Neural crest cell (in vitro differentiated cells): Measurements from ENCODE around the gene SOAT2. TPM values are rescaled to one million over a fixed set of nuclear protein-coding genes. Genes with fewer than 3 reads are reported as not detected.

ENCODE experiments used
- DNase-seq: peaks from one replicate; pipeline ENCODE4 v3.0.0; 2021; ENCODE audit warnings: low read depth, mixed read lengths, low spot score
- H3K27ac Mint-ChIP-seq: one replicate; pipeline ENCODE4 v1.8.0; 2021; ENCODE audit warnings: mild to moderate bottlenecking, mixed read lengths; ENCODE audit not compliant: unreplicated experiment
- H3K27me3 Mint-ChIP-seq: 2 replicates; pipeline ENCODE4 v1.8.0; 2021; ENCODE audit warnings: low read depth, mild to moderate bottlenecking, mixed read lengths
- H3K36me3 Mint-ChIP-seq: 2 replicates; pipeline ENCODE4 v1.8.0; 2021; ENCODE audit warnings: low read depth, mild to moderate bottlenecking, mixed read lengths
- H3K4me1 Mint-ChIP-seq: 2 replicates; pipeline ENCODE4 v1.8.0; 2021; ENCODE audit warnings: mixed read lengths
- H3K4me3 Mint-ChIP-seq: one replicate; pipeline ENCODE4 v1.8.0; 2021; ENCODE audit warnings: mild to moderate bottlenecking, mixed read lengths
- H3K9me3 Mint-ChIP-seq: 2 replicates; pipeline ENCODE4 v1.8.0; 2021; ENCODE audit warnings: mixed read lengths
- total RNA-seq: library from RNA; stranded (reverse); gene quantifications from 2 replicates; pipeline ENCODE4 v1.2.1, GENCODE V29; 2021
- TF ChIP-seq, protein P1 (sequence below): fragments of 200-600 bp; sonication (generic); conservative IDR thresholded peaks from 2 replicates; pipeline ENCODE4 v1.5.0; 2021; ENCODE audit warnings: antibody characterized with exemption, mild to moderate bottlenecking

SOAT2 gene
- total RNA-seq, 1 donor from 2014 or later: not detected

DNA sequence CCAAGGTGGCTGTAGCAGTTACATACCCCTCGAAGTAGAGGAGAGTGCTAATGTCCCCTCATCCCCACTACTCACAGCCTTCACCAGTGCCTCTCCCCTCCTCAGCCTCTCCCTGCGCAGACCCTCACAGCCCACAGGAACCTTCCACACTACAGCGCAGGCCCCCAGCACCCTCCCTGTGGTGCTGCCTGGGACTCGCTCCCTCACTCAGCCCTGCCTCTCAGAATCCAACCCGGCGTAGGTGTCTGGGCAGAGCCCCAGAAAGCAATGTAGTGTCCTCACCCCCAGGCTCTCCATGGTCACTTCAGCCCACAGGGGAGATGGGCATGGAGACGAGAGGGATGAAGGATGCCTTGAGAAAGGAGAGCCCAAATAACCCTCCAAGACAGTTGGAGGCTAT is 66.4 kb downstream of the SOAT2 start:
- TF ChIP-seq, protein P1, sequence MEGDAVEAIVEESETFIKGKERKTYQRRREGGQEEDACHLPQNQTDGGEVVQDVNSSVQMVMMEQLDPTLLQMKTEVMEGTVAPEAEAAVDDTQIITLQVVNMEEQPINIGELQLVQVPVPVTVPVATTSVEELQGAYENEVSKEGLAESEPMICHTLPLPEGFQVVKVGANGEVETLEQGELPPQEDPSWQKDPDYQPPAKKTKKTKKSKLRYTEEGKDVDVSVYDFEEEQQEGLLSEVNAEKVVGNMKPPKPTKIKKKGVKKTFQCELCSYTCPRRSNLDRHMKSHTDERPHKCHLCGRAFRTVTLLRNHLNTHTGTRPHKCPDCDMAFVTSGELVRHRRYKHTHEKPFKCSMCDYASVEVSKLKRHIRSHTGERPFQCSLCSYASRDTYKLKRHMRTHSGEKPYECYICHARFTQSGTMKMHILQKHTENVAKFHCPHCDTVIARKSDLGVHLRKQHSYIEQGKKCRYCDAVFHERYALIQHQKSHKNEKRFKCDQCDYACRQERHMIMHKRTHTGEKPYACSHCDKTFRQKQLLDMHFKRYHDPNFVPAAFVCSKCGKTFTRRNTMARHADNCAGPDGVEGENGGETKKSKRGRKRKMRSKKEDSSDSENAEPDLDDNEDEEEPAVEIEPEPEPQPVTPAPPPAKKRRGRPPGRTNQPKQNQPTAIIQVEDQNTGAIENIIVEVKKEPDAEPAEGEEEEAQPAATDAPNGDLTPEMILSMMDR: no peak
- H3K36me3 Mint-ChIP-seq: no peaks in the 10 kb centered on the region
- no peak overlapping the region for H3K4me3 Mint-ChIP-seq
- H3K27ac Mint-ChIP-seq: no peak overlapping the region
- H3K4me1 Mint-ChIP-seq: no peaks in the 10 kb centered on the region
- H3K27me3 Mint-ChIP-seq: no peaks in the 10 kb centered on the region
- DNase-seq: no peak
- no peaks in the 10 kb centered on the region for H3K9me3 Mint-ChIP-seq

DNA sequence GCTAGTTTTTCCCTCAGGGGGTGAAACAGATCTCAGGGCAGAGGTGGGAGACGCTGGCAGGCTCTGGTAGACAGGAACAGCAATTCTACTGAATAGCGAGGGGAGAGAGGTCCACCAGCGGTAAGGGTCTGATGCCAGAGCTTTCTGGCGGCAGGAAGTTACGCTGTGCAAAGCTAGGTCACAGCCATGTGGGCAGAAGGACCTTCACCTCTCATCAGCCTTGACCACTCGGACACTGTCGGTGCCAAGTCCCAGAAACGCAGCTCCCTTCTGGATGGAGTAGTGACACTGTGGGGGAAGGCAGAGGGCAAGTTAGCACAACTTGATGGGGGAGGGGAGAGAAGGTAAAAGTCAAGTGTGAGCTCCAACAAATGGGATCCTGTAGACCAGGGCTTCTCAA is 66.9 kb downstream of the SOAT2 start:
- H3K36me3 Mint-ChIP-seq: no peaks in the 10 kb centered on the region
- no peak for DNase-seq
- H3K4me1 Mint-ChIP-seq: peaks cover 6% of the 10 kb centered on the region
- H3K27me3 Mint-ChIP-seq: no peaks in the 10 kb centered on the region
- no peak overlapping the region for H3K27ac Mint-ChIP-seq
- TF ChIP-seq, protein P1: no peak
- H3K9me3 Mint-ChIP-seq: no peaks in the 10 kb centered on the region
- H3K4me3 Mint-ChIP-seq: no peak overlapping the region

DNA sequence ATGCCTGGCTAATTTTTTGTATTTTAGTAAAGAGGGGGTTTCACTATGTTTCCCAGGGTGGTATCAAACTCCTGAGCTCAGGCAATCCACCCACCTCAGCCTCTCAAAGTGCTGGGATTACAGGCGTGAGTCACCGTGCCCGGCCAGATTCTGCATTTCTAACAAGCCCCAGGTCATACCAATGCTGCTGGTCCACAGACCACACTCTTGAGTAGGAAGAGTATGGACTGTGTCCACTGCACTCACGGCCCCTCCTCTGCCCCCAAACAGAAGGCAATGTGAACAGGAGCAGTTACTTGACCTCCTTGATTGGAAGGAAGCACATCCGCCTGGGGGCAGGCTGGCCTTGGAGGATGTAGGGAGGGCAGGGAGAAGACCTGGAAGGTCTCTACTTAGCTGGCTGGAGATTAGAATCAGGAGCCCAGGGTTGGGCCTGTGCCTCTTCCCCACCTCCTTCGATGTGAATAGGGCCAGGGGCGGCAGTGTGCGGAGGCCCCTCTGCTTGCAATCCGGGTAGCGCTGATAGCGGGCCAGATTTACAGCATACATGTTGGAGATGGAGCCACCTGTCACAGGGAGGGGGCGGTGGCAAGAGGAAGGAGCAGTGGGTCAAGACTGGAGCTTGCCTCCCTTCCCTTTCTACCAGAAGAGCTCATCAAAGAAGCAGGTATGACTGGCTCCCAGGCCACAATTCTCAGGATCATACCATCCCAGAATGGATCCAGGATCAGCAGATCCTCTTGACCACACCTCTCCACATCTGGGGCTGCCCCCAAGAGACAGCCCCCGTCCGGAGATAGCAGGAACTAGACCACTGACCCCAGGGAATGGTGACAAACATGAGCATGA is 67.8 kb downstream of the SOAT2 start:
- Mint-ChIP-seq H3K36me3 (no peaks in the 10 kb centered on the region), H3K9me3 (no peaks in the 10 kb centered on the region), H3K27me3 (no peaks in the 10 kb centered on the region), H3K4me3 (no peak overlapping the region), H3K4me1 (peaks cover 12% of the 10 kb centered on the region), H3K27ac (peak overlapping the region; percentile 59)
- TF ChIP-seq, protein P1: no peak
- no peak for DNase-seq

DNA sequence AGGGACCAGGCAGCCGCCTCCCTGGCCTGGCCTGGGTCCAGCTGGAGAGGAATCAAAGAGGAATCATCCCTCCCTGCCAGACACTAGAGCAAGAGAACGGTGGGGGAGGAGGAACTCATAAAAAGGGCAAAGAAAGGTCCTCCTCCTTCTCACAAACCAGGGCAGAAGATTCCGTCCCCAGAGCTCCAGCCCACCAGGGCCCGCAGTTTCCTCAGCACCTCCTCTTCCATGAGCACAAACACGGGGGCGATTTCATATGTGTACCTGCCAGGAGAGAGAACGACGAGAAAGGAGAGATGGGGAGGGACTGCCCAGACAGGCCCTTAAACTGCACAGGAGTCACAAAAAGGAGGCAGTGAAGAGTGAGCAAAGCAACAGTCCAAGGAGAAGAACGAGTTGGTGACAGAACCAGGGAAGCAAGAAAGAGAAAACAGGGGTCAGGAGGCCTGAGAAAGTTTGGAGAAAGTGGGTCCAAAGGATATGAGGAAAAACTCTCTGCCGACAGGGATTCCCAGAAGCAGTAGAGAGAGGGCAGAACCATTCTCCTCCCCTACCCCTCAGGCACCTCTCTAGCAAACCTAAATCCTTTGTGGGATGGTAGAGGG is 68.5 kb downstream of the SOAT2 start:
- Mint-ChIP-seq H3K9me3 (no peaks in the 10 kb centered on the region), H3K4me1 (peaks cover 12% of the 10 kb centered on the region), H3K36me3 (no peaks in the 10 kb centered on the region), H3K27ac (peak overlapping the region; percentile 59), H3K4me3 (no peak overlapping the region), H3K27me3 (no peaks in the 10 kb centered on the region)
- TF ChIP-seq, protein P1: no peak
- no peak for DNase-seq

DNA sequence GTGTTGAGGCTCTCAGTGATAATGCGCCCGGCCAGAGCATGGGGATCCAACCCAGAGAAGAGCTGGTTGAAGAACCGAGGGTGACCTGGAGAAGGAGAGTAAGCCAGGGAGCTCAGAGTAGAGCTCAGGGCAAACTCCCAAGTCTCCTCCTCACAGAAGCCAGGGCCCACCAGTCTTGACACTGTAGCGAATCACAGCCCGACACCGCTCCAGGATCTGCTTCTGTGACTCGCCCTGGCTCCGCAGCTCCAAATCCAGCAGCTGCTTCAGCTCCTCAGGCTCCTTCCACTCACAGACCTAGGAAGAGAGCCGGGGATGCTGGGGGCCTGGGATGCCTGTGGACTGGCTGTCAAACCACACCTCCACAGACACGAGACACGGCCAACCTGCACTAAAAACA is 69.1 kb downstream of the SOAT2 start:
- H3K36me3 Mint-ChIP-seq: no peaks in the 10 kb centered on the region
- no peak overlapping the region for H3K27ac Mint-ChIP-seq
- H3K27me3 Mint-ChIP-seq: no peaks in the 10 kb centered on the region

More for the DNA sequence above, 69.1 kb downstream of the SOAT2 start:
- TF ChIP-seq, protein P1: no peak
- H3K9me3 Mint-ChIP-seq: no peaks in the 10 kb centered on the region
- DNase-seq: no peak
- H3K4me1 Mint-ChIP-seq: peaks cover 12% of the 10 kb centered on the region
- H3K4me3 Mint-ChIP-seq: no peak overlapping the region
